ENCODE results near the gene DCDC2C. TPM values are rescaled to one million over a fixed set of nuclear protein-coding genes. Genes with fewer than 3 reads are reported as not detected.

The DCDC2C gene
- total RNA-seq, 4 donors from 2014 or later: not detected

DNA sequence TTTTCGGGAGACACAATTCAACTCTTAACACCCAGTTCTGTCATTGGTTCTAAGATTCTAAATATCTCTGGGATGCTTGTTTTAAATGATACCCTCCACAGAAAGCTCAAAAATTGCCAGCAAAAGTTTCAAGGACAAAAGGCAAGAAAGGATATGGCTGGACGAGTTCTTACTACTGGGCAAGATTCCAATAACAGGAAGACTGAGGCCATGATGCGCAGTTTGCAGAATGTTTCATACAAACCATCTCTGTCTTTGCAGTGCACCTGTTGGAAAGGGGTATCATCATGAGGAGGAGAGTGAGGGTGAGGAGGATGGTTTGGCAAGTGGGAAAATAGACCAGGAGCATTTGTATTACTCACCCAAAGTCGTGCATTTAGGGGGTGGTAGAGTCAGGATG is 172.8 kb downstream of the DCDC2C start:
- H3K27ac ChIP-seq: no peak overlapping the region
- no peak for DNase-seq
- no peak for TF ChIP-seq CTCF (IDR thresholded peaks at IDR 0.05)
- no peak for TF ChIP-seq POLR2A (IDR thresholded peaks at IDR 0.05)
- no peak overlapping the region for H3K4me3 ChIP-seq
- intact Hi-C loops (cut with DNase I; ENCODE audit: low total_unique reads): no loop called here
- no peaks in the 10 kb centered on the region for H3K9me3 ChIP-seq
- no peaks in the 10 kb centered on the region for H3K27me3 ChIP-seq
- H3K4me1 ChIP-seq: no peaks in the 10 kb centered on the region
- H3K36me3 ChIP-seq: no peaks in the 10 kb centered on the region

DNA sequence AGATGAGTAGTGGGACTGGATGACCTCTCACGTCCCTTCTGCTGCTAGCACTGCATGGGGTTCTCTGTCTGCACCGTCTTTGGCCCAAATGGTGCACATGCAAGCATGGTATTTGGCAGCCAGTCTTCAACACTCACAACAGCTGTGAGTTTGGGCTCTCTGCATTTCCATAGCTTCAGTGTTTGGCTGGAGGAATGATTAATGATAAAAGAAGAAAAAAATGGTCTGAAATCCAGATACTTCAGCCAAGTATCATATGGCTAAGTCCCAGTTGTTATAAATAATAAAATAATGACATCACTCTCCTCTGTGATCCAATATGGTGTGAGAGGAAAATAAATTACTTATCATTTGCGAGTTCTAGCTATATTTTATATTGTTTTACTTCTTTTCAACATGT is 173.3 kb downstream of the DCDC2C start:
- Histone ChIP-seq H3K4me1 (no peaks in the 10 kb centered on the region), H3K4me3 (no peak overlapping the region), H3K36me3 (no peaks in the 10 kb centered on the region), H3K27me3 (no peaks in the 10 kb centered on the region), H3K27ac (no peak overlapping the region), H3K9me3 (no peaks in the 10 kb centered on the region)
- intact Hi-C loops (cut with DNase I; ENCODE audit: low total_unique reads): no loop called here
- TF ChIP-seq CTCF (IDR thresholded peaks at IDR 0.05): no peak
- no peak for TF ChIP-seq POLR2A (IDR thresholded peaks at IDR 0.05)
- no peak for DNase-seq

- H3K9me3 ChIP-seq: no peaks in the 10 kb centered on the region
- H3K4me3 ChIP-seq: no peak overlapping the region
- H3K4me1 ChIP-seq: no peaks in the 10 kb centered on the region
- H3K36me3 ChIP-seq: no peaks in the 10 kb centered on the region
- H3K27me3 ChIP-seq: no peaks in the 10 kb centered on the region
- no peak for DNase-seq
- TF ChIP-seq CTCF (IDR thresholded peaks at IDR 0.05): no peak
- no peak for TF ChIP-seq POLR2A (IDR thresholded peaks at IDR 0.05)
- intact Hi-C loops (cut with DNase I; ENCODE audit: low total_unique reads): no loop called here
- no peak overlapping the region for H3K27ac ChIP-seq
These were observed 182.6 kb downstream of the DCDC2C start for GRCh38 chr2:3885629-3886628.

GRCh38 chr2:3895021-3895420 is 191.6 kb downstream of the DCDC2C start:
- no peaks in the 10 kb centered on the region for H3K9me3 ChIP-seq
- intact Hi-C loops (cut with DNase I; ENCODE audit: low total_unique reads): no loop called here
- TF ChIP-seq CTCF (IDR thresholded peaks at IDR 0.05): no peak
- TF ChIP-seq POLR2A (IDR thresholded peaks at IDR 0.05): no peak
- no peak overlapping the region for H3K27ac ChIP-seq
- H3K4me3 ChIP-seq: no peak overlapping the region
- no peak for DNase-seq
- no peaks in the 10 kb centered on the region for H3K4me1 ChIP-seq
- H3K27me3 ChIP-seq: no peaks in the 10 kb centered on the region
- H3K36me3 ChIP-seq: no peaks in the 10 kb centered on the region

Other genes with a start within 250 kb of the DCDC2C start
- gene ADI1, start 184.0 kb upstream of the DCDC2C start, total RNA-seq: 10 to 100 TPM; 31.5 to 65.0 (median 37.9) TPM
- gene RNASEH1, start 145.2 kb upstream of the DCDC2C start, total RNA-seq: 10 to 100 TPM in 3 of 4 donors, 1 to 10 TPM in 1; 4.1 to 28.6 (median 15.2) TPM
- gene RPS7, start 128.3 kb upstream of the DCDC2C start, total RNA-seq: 1,000 to 10,000 TPM; 1,483 to 9,424 (median 4,498) TPM
- gene COLEC11, start 108.5 kb upstream of the DCDC2C start, total RNA-seq: under 1 TPM in 2 of 4 donors, not detected in 2; 0.37 to 0.55 TPM
- gene ALLC, start 45.4 kb upstream of the DCDC2C start, total RNA-seq: not detected

Measured in uterus (tissue), 4 donors.